GM23338 (cell line): ENCODE results near the gene CYSTM1. TPM values are rescaled to one million over a fixed set of nuclear protein-coding genes. Genes with fewer than 3 reads are reported as not detected.

Experiments
- ATAC-seq: fragments of 200-7000 bp; cut with Tn5 transposase; 3 replicates; pipeline ENCODE4 v1.9.1; 2020
- DNase-seq: peaks from one replicate; pipeline ENCODE4 v3.0.0-alpha.2; 2015; ENCODE audit warnings: low spot score
- H2AFZ ChIP-seq: fragments of 200-600 bp; sonication (generic); 2 replicates; pipeline ENCODE4 v1.8.0; 2016; ENCODE audit warnings: antibody characterized with exemption, mild to moderate bottlenecking, moderate library complexity
- H3F3A ChIP-seq: fragments of 200-600 bp; sonication (generic); replicated peaks from 2 replicates; pipeline ENCODE4 v1.8.0; 2017; ENCODE audit warnings: antibody characterized with exemption, mixed run types, low read depth
- H3K27ac ChIP-seq: fragments of 200-600 bp; sonication (generic); 2 replicates; pipeline ENCODE4 v1.6.1; 2016; ENCODE audit warnings: low read depth
- H3K27me3 ChIP-seq: fragments of 200-600 bp; sonication (generic); 2 replicates; pipeline ENCODE4 v1.8.0; 2016; ENCODE audit warnings: mild to moderate bottlenecking, mixed run types, moderate library complexity; ENCODE audit not compliant: insufficient read depth
- H3K36me3 ChIP-seq: fragments of 200-600 bp; sonication (generic); 2 replicates; pipeline ENCODE4 v1.8.0; 2016; ENCODE audit warnings: mild to moderate bottlenecking; ENCODE audit not compliant: insufficient read depth
- H3K4me1 ChIP-seq: fragments of 200-600 bp; sonication (generic); 2 replicates; pipeline ENCODE4 v1.8.0; 2016; ENCODE audit warnings: mild to moderate bottlenecking, moderate library complexity; ENCODE audit not compliant: insufficient read depth
- H3K4me2 ChIP-seq: fragments of 200-600 bp; sonication (generic); 2 replicates; pipeline ENCODE4 v1.7.1; 2017; ENCODE audit warnings: mixed run types
- H3K4me3 ChIP-seq: fragments of 200-600 bp; sonication (generic); 2 replicates; pipeline ENCODE4 v1.6.1; 2016; ENCODE audit warnings: mixed run types
- H3K79me2 ChIP-seq: fragments of 200-600 bp; sonication (generic); replicated peaks from 2 replicates; pipeline ENCODE4 v1.8.0; 2017; ENCODE audit warnings: mild to moderate bottlenecking; ENCODE audit not compliant: insufficient read depth
- H3K9me2 ChIP-seq: fragments of 200-600 bp; sonication (generic); 2 replicates; pipeline ENCODE4 v1.8.0; 2017; ENCODE audit not compliant: insufficient read depth
- H4K20me1 ChIP-seq: fragments of 200-600 bp; sonication (generic); replicated peaks from 2 replicates; pipeline ENCODE4 v1.8.0; 2017; ENCODE audit warnings: mild to moderate bottlenecking; ENCODE audit not compliant: insufficient read depth
- H3K27ac Mint-ChIP-seq: 2 replicates; pipeline ENCODE4 v1.8.0; 2020; ENCODE audit warnings: inconsistent platforms, mild to moderate bottlenecking, moderate library complexity, mixed read lengths
- H3K27me3 Mint-ChIP-seq: 3 replicates; pipeline ENCODE4 v1.8.0; 2022; ENCODE audit warnings: low read depth, mild to moderate bottlenecking, moderate library complexity, mixed read lengths, inconsistent platforms; ENCODE audit not compliant: insufficient read depth, poor library complexity
- H3K36me3 Mint-ChIP-seq: 3 replicates; pipeline ENCODE4 v1.8.0; 2021; ENCODE audit warnings: low read depth, mild to moderate bottlenecking, inconsistent platforms, moderate library complexity, mixed read lengths
- H3K4me1 Mint-ChIP-seq: 3 replicates; pipeline ENCODE4 v1.8.0; 2020; ENCODE audit warnings: mild to moderate bottlenecking, inconsistent platforms, mixed read lengths
- H3K4me3 Mint-ChIP-seq: 3 replicates; pipeline ENCODE4 v1.8.0; 2021; ENCODE audit warnings: moderate library complexity, mild to moderate bottlenecking, inconsistent platforms, mixed read lengths
- H3K9me3 Mint-ChIP-seq: 3 replicates; pipeline ENCODE4 v1.8.0; 2020; ENCODE audit warnings: moderate library complexity, mild to moderate bottlenecking, inconsistent platforms, mixed read lengths
- CREB1 ChIP-seq: fragments of 250-450 bp; sonication (Bioruptor Pico); IDR thresholded peaks from 2 replicates; pipeline ENCODE4 v1.5.0; 2020; ENCODE audit warnings: low read depth, mild to moderate bottlenecking, moderate library complexity
- CTCF ChIP-seq, 2 experiments: fragments of 200-600 bp in 1 of 2; sonication (generic) in 1 of 2; conservative IDR thresholded peaks; 2 replicates each; pipeline versions ENCODE4 v1.5.1 to v1.6.1; 2016 to 2017; ENCODE audit warnings: antibody characterized with exemption in 2 of 2, low read depth in 2 of 2, mild to moderate bottlenecking in 2 of 2, moderate library complexity in 1 of 2
- ETS1 ChIP-seq: IDR thresholded peaks from 2 replicates; pipeline ENCODE4 v1.6.1; 2016; ENCODE audit warnings: antibody characterized with exemption
- EZH2 ChIP-seq: fragments of 200-600 bp; sonication (generic); IDR thresholded peaks from one replicate; pipeline ENCODE4 v1.8.0; 2017; ENCODE audit warnings: antibody characterized with exemption, mild to moderate bottlenecking, low read depth; ENCODE audit not compliant: unreplicated experiment
- EZH2phosphoT487 ChIP-seq: fragments of 200-600 bp; sonication (generic); IDR thresholded peaks from one replicate; pipeline ENCODE4 v1.8.1; 2018; ENCODE audit warnings: antibody characterized with exemption; ENCODE audit not compliant: unreplicated experiment
- JUNB ChIP-seq: IDR thresholded peaks from one replicate; pipeline ENCODE4 v1.6.1; 2016; ENCODE audit warnings: antibody characterized with exemption; ENCODE audit not compliant: unreplicated experiment
- NANOG ChIP-seq: IDR thresholded peaks from 2 replicates; pipeline ENCODE4 v1.6.1; 2016; ENCODE audit warnings: antibody characterized with exemption, borderline replicate concordance
- POLR2AphosphoS5 ChIP-seq: IDR thresholded peaks from 2 replicates; pipeline ENCODE4 v1.6.1; 2016; ENCODE audit warnings: antibody characterized with exemption, low read depth
- STAT1 ChIP-seq: IDR thresholded peaks from one replicate; pipeline ENCODE4 v1.6.1; 2016; ENCODE audit warnings: antibody characterized with exemption; ENCODE audit not compliant: unreplicated experiment
- ZNF114 ChIP-seq: fragments of 250-450 bp; sonication (Bioruptor Pico); IDR thresholded peaks from 2 replicates; pipeline ENCODE4 v1.5.0; 2020; ENCODE audit warnings: mild to moderate bottlenecking, moderate library complexity
- ZNF331 ChIP-seq: fragments of 250-450 bp; sonication (Bioruptor Pico); IDR thresholded peaks from 2 replicates; pipeline ENCODE4 v1.5.0; 2020; ENCODE audit warnings: low read depth, mild to moderate bottlenecking, moderate library complexity
- ZNF462 ChIP-seq: fragments of 250-450 bp; sonication (Bioruptor Pico); IDR thresholded peaks from 2 replicates; pipeline ENCODE4 v1.5.0; 2020; ENCODE audit warnings: mild to moderate bottlenecking, moderate library complexity
- polyA plus RNA-seq: library from polyadenylated mRNA; unstranded; fragments of >200 nt; fragmentation: Nextera tagmentation; extraction: Ambion mirVana; gene quantifications from 2 replicates; pipeline ENCODE4 v1.2.1, GENCODE V29; 2016
- total RNA-seq: library from RNA; depleted of rRNA; stranded (reverse); fragments of >200 nt; shearing (Covaris generic); gene quantifications from 2 replicates; pipeline ENCODE4 v1.2.3, GENCODE V29; 2014
- TF ChIP-seq, protein P1 (sequence below): IDR thresholded peaks from one replicate; pipeline ENCODE4 v1.6.1; 2018; ENCODE audit warnings: antibody characterized with exemption; ENCODE audit not compliant: unreplicated experiment

The CYSTM1 gene
- total and polyA plus RNA-seq, 2 experiments from 2014 or later = 14.4 to 46.0 TPM

DNA sequence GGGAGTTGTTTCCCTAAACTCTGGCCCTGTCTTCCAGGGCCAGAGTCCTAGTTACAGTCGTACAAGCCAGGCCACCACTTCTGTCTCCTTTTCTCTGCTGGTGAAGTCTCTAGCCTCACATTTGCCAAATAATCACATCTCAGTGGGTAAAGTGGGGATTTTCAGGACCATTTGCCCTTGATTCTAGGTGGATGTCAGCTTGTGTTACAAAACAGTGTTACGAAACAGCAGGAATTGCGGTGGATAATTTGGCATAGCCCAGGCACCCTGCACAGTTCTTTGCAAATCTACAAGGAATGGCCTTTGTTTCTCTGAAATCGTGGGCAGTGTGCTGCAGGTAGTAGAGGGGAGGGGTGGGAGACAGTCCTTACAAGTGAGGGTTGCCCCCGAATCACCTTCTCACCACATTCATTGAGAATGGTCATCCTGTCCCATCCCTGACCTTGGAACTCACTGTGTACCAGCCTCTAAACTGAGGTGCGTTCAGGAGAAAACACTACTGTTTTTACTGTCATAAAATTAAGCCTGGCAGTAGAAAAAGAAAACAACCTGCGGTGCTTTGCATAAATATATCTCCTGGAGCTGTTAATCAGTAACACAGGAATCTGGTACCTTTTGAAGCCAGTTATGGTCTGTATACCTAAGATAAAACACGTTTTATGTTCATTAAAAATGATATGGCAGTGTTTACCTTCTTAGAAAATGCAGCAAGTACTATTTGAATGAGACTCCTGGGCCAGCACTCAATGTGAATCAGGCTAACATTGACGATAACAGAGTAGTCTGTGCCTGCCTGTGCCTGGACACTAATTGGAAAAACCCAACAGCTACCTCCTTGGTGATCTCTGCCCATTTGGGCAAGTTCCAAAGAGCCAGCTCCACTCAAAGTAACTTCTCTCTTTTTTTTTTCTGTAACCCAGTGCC lies 44.3 kb downstream of the CYSTM1 start:
- Histone ChIP-seq H3K27me3 (no peaks in the 10 kb centered on the region), H3K4me1 (no peaks in the 10 kb centered on the region), H4K20me1 (no peaks in the 10 kb centered on the region), H3F3A (no peaks in the 10 kb centered on the region), H3K27ac (no peak overlapping the region), H3K79me2 (no peaks in the 10 kb centered on the region), H3K36me3 (no peaks in the 10 kb centered on the region), H2AFZ (no peak overlapping the region), H3K9me2 (no peaks in the 10 kb centered on the region), H3K4me3 (no peak overlapping the region), H3K4me2 (no peak overlapping the region)
- no peaks in the 10 kb centered on the region for H3K36me3 Mint-ChIP-seq
- DNase-seq (no peak), ATAC-seq (no peak)
- H3K9me3 Mint-ChIP-seq = no peaks in the 10 kb centered on the region
- H3K4me1 Mint-ChIP-seq = peaks cover 10% of the 10 kb centered on the region
- TF ChIP-seq NANOG (no peak), ZNF331 (no peak), ZNF462 (no peak), CREB1 (CRISPR knock-in tag) (no peak), CTCF (conservative IDR thresholded peaks at IDR 0.05; ENCODE audit: low read depth in 2 of 2) (no peak), ZNF114 (no peak), STAT1 (no peak), ETS1 (no peak), POLR2AphosphoS5 (no peak), EZH2phosphoT487 (no peak), JUNB (no peak), EZH2 (no peak)
- TF ChIP-seq, protein P1, sequence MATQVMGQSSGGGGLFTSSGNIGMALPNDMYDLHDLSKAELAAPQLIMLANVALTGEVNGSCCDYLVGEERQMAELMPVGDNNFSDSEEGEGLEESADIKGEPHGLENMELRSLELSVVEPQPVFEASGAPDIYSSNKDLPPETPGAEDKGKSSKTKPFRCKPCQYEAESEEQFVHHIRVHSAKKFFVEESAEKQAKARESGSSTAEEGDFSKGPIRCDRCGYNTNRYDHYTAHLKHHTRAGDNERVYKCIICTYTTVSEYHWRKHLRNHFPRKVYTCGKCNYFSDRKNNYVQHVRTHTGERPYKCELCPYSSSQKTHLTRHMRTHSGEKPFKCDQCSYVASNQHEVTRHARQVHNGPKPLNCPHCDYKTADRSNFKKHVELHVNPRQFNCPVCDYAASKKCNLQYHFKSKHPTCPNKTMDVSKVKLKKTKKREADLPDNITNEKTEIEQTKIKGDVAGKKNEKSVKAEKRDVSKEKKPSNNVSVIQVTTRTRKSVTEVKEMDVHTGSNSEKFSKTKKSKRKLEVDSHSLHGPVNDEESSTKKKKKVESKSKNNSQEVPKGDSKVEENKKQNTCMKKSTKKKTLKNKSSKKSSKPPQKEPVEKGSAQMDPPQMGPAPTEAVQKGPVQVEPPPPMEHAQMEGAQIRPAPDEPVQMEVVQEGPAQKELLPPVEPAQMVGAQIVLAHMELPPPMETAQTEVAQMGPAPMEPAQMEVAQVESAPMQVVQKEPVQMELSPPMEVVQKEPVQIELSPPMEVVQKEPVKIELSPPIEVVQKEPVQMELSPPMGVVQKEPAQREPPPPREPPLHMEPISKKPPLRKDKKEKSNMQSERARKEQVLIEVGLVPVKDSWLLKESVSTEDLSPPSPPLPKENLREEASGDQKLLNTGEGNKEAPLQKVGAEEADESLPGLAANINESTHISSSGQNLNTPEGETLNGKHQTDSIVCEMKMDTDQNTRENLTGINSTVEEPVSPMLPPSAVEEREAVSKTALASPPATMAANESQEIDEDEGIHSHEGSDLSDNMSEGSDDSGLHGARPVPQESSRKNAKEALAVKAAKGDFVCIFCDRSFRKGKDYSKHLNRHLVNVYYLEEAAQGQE = no peak
- no peaks in the 10 kb centered on the region for H3K27me3 Mint-ChIP-seq
- H3K27ac Mint-ChIP-seq = no peak overlapping the region
- H3K4me3 Mint-ChIP-seq = no peak overlapping the region
